ENCODE results near the gene MIGA1. TPM values are rescaled to one million over a fixed set of nuclear protein-coding genes. Genes with fewer than 3 reads are reported as not detected.

The MIGA1 gene
- total RNA-seq, 2 donors from 2014 or later = 13.3 to 14.0 TPM

GRCh38 chr1:77845951-77846350, 66.5 kb downstream of the MIGA1 start:
- no peak overlapping the region for H3K27ac Mint-ChIP-seq
- DNase-seq (ENCODE audit: low spot score) = no peak
- H3K9me3 Mint-ChIP-seq = no peaks in the 10 kb centered on the region
- ATAC-seq = no peak
- no peaks in the 10 kb centered on the region for H3K36me3 Mint-ChIP-seq
- H3K4me3 Mint-ChIP-seq = no peak overlapping the region
- H3K4me1 Mint-ChIP-seq (ENCODE audit: low read depth in 2 of 2) = no peaks in the 10 kb centered on the region
- no peaks in the 10 kb centered on the region for H3K27me3 Mint-ChIP-seq

DNA sequence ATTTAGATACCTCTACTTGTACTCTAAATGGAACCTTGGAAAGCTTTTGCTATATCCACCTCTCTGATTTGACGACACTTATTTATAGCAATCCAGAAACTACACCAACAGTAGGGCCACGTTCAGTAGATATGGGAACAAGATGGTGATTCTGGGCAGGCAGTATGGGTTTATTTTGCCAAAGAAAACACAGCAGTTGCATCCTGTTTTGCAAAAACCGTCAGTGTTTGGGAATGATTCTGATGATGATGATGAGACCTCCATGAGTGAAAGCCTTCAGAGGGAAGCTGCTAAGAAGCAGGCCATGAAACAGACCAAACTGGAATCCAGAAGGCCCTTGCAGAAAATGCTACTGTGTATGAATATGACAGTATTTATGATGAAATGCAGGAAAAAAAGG, 67.5 kb downstream of the MIGA1 start:
- H3K27ac Mint-ChIP-seq = no peak overlapping the region
- no peaks in the 10 kb centered on the region for H3K9me3 Mint-ChIP-seq
- no peaks in the 10 kb centered on the region for H3K4me1 Mint-ChIP-seq (ENCODE audit: low read depth in 2 of 2)
- DNase-seq (ENCODE audit: low spot score) (no peak), ATAC-seq (no peak)
- no peaks in the 10 kb centered on the region for H3K36me3 Mint-ChIP-seq
- H3K4me3 Mint-ChIP-seq = no peak overlapping the region
- H3K27me3 Mint-ChIP-seq = no peaks in the 10 kb centered on the region

GRCh38 chr1:77847621-77848080, 68.2 kb downstream of the MIGA1 start:
- no peak overlapping the region for H3K4me3 Mint-ChIP-seq
- H3K9me3 Mint-ChIP-seq = no peaks in the 10 kb centered on the region
- ATAC-seq (no peak), DNase-seq (ENCODE audit: low spot score) (no peak)
- H3K36me3 Mint-ChIP-seq = no peaks in the 10 kb centered on the region
- H3K27ac Mint-ChIP-seq = no peak overlapping the region
- no peaks in the 10 kb centered on the region for H3K4me1 Mint-ChIP-seq (ENCODE audit: low read depth in 2 of 2)
- H3K27me3 Mint-ChIP-seq = no peaks in the 10 kb centered on the region

- no peak for DNase-seq (ENCODE audit: low spot score)
- no peak overlapping the region for H3K27ac Mint-ChIP-seq
- peaks cover 4% of the 10 kb centered on the region for H3K9me3 Mint-ChIP-seq
- no peak for ATAC-seq
- H3K27me3 Mint-ChIP-seq = no peaks in the 10 kb centered on the region
- H3K4me1 Mint-ChIP-seq (ENCODE audit: low read depth in 2 of 2) = peaks cover 0 to 13% of the 10 kb centered on the region in 2 donors
- no peak overlapping the region for H3K4me3 Mint-ChIP-seq
- peaks cover 9% of the 10 kb centered on the region for H3K36me3 Mint-ChIP-seq
Measured at GRCh38 chr1:77850082-77850481, 70.6 kb downstream of the MIGA1 start.

GRCh38 chr1:77857552-77857951, 78.1 kb downstream of the MIGA1 start:
- DNase-seq (ENCODE audit: low spot score) (no peak), ATAC-seq (no peak)
- no peak overlapping the region for H3K27ac Mint-ChIP-seq
- peaks cover 16% of the 10 kb centered on the region for H3K9me3 Mint-ChIP-seq
- H3K36me3 Mint-ChIP-seq = peaks cover 27% of the 10 kb centered on the region
- H3K27me3 Mint-ChIP-seq = no peaks in the 10 kb centered on the region
- no peak overlapping the region for H3K4me3 Mint-ChIP-seq
- H3K4me1 Mint-ChIP-seq (ENCODE audit: low read depth in 2 of 2) = peaks cover 11 to 21% of the 10 kb centered on the region in 2 donors

GRCh38 chr1:77858725-77859124, 79.3 kb downstream of the MIGA1 start:
- no peak for ATAC-seq
- DNase-seq (ENCODE audit: low spot score) = no peak
- Mint-ChIP-seq H3K36me3 (peaks cover 27% of the 10 kb centered on the region), H3K4me3 (no peak overlapping the region), H3K9me3 (peaks cover 16% of the 10 kb centered on the region), H3K27ac (no peak overlapping the region), H3K4me1 (ENCODE audit: low read depth in 2 of 2) (peaks cover 11 to 17% of the 10 kb centered on the region in 2 donors), H3K27me3 (no peaks in the 10 kb centered on the region)

- no peak for ATAC-seq
- Mint-ChIP-seq H3K27me3 (no peaks in the 10 kb centered on the region), H3K27ac (no peak overlapping the region), H3K36me3 (peaks cover 27% of the 10 kb centered on the region), H3K4me1 (ENCODE audit: low read depth in 2 of 2) (peaks cover 11 to 13% of the 10 kb centered on the region in 2 donors), H3K9me3 (peaks cover 16% of the 10 kb centered on the region), H3K4me3 (no peak overlapping the region)
- DNase-seq (ENCODE audit: low spot score) = no peak
Measured at GRCh38 chr1:77859248-77859647, 79.8 kb downstream of the MIGA1 start.

GRCh38 chr1:77866296-77866695, 86.8 kb downstream of the MIGA1 start:
- H3K36me3 Mint-ChIP-seq = peaks cover 10% of the 10 kb centered on the region
- H3K4me3 Mint-ChIP-seq = no peak overlapping the region
- no peaks in the 10 kb centered on the region for H3K4me1 Mint-ChIP-seq (ENCODE audit: low read depth in 2 of 2)
- no peaks in the 10 kb centered on the region for H3K9me3 Mint-ChIP-seq
- ATAC-seq (no peak), DNase-seq (ENCODE audit: low spot score) (no peak)
- H3K27ac Mint-ChIP-seq = no peak overlapping the region
- no peaks in the 10 kb centered on the region for H3K27me3 Mint-ChIP-seq

DNA sequence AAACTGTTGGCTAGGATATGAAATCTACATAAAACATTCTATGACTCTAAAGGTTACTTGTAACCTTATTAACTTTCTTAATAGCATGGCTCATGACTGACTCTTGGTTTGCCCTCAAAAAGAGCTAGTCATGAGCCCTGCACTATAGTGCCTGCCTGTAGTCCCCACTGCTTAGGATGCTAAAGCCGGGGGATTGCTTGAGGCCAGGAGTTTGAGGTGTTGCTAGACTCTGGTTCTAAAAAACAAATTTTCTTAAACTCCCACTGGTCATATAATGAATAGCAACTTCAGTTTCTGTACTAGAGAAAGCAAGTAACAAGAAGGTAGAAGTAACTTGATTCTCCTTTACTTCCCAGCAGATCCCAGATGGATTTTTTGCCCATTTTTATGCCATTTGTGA, 93.2 kb downstream of the MIGA1 start:
- DNase-seq (ENCODE audit: low spot score) (no peak), ATAC-seq (no peak)
- Mint-ChIP-seq H3K4me3 (no peak overlapping the region), H3K9me3 (no peaks in the 10 kb centered on the region), H3K4me1 (ENCODE audit: low read depth in 2 of 2) (no peaks in the 10 kb centered on the region), H3K36me3 (peaks cover 6% of the 10 kb centered on the region), H3K27me3 (no peaks in the 10 kb centered on the region), H3K27ac (no peak overlapping the region)

DNA sequence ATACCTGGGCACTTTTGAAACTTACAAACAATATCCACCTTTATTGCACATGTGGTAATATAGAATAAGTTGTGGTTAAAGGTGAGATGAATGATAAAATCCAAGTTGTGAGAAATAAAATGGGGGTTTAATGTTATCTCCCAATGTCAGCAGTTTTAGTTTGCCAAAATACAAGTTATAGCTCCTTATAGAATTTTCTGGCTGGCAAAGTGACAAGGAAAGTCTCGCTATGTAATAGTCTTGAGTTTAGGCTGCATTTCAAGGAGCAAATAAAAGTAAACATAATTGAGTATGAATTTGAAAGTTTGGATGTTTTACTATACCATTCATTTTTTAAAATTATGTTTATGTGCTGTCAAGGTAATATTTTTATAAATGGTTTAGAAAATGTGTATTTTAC, 94.0 kb downstream of the MIGA1 start:
- Mint-ChIP-seq H3K4me3 (no peak overlapping the region), H3K27ac (no peak overlapping the region), H3K36me3 (peaks cover 4% of the 10 kb centered on the region), H3K27me3 (no peaks in the 10 kb centered on the region), H3K4me1 (ENCODE audit: low read depth in 2 of 2) (no peaks in the 10 kb centered on the region), H3K9me3 (no peaks in the 10 kb centered on the region)
- ATAC-seq (no peak), DNase-seq (ENCODE audit: low spot score) (no peak)

DNA sequence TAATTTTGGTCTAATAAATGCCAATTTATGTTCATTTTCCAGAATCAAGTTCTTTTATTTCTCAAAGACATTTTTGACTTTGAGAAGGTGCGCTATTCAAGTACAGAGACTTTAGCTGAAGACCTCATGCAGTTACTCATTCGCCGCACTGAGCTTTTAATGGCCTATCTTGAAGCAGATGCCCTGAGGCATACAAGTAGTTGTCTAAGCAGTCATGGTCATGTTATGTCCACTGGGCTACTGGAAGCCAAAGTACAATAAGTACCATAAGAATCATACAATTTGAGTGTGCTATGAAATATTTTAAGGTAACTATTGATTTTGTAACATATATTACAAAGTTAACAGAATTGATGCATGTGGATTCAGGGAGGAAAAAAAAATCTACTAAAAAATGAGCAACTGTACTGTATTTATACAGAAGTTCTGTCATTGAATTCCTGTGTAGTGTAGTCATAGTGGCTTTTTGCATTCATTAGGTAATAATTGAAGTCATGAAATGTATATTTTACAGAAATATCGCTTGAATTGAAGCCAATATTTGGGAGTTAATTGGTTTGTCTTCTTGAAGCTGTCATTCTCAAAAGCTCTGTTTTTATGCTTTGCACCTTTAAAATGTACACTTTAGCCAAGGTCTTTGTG, 95.5 kb downstream of the MIGA1 start:
- no peak overlapping the region for H3K27ac Mint-ChIP-seq
- H3K4me1 Mint-ChIP-seq (ENCODE audit: low read depth in 2 of 2) = no peaks in the 10 kb centered on the region
- no peaks in the 10 kb centered on the region for H3K9me3 Mint-ChIP-seq
- DNase-seq (ENCODE audit: low spot score) (no peak), ATAC-seq (no peak)
- H3K4me3 Mint-ChIP-seq = no peak overlapping the region
- no peaks in the 10 kb centered on the region for H3K36me3 Mint-ChIP-seq
- H3K27me3 Mint-ChIP-seq = no peaks in the 10 kb centered on the region

GRCh38 chr1:77876884-77877283, 97.4 kb downstream of the MIGA1 start:
- no peaks in the 10 kb centered on the region for H3K9me3 Mint-ChIP-seq
- H3K4me1 Mint-ChIP-seq (ENCODE audit: low read depth in 2 of 2) = no peaks in the 10 kb centered on the region
- H3K27me3 Mint-ChIP-seq = no peaks in the 10 kb centered on the region
- H3K27ac Mint-ChIP-seq = no peak overlapping the region
- no peak overlapping the region for H3K4me3 Mint-ChIP-seq
- ATAC-seq = no peak
- no peaks in the 10 kb centered on the region for H3K36me3 Mint-ChIP-seq
- no peak for DNase-seq (ENCODE audit: low spot score)

DNA sequence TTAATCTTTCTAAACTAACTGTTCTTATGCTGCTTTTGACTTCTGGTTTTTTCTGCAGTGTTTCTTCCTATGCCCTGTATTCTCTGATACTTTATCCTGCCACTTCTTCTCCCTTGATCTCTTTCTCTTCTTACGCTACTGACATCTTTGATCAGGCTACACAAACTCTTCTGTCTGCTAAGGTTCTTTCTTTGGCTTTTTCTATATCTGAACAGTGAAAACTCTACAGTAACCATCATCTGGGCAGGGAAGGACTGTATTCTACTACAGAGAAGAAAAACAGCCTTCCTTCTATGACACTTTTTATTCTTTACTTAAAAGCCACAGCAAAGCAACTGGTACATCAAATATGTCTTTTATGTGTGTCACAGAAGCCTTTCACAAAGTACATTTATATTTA, 101.6 kb downstream of the MIGA1 start:
- Mint-ChIP-seq H3K36me3 (no peaks in the 10 kb centered on the region), H3K27me3 (no peaks in the 10 kb centered on the region), H3K27ac (no peak overlapping the region), H3K4me3 (no peak overlapping the region), H3K9me3 (no peaks in the 10 kb centered on the region), H3K4me1 (ENCODE audit: low read depth in 2 of 2) (no peaks in the 10 kb centered on the region)
- DNase-seq (ENCODE audit: low spot score) (no peak), ATAC-seq (no peak)

DNA sequence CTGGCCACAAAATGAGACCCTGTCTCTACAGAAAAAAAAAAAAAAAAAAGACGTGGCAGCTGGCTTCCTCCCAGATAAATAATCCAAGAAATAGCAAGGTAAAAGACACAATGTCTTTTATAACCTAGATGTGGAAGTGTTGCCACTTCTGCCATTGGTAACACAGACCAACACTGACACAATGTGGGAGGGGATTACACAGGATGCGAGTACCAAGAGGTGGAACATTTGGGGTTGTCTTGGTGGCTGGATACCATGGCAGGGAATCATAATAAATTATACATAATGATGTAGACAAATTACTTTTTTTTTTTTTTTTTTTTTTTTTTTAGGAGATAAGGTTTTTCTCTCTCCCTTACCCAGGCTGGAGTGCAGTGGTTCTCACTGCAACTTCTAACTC, 103.0 kb downstream of the MIGA1 start:
- peaks cover 3 to 7% of the 10 kb centered on the region in 2 donors for H3K27me3 Mint-ChIP-seq
- no peaks in the 10 kb centered on the region for H3K9me3 Mint-ChIP-seq
- H3K27ac Mint-ChIP-seq = no peak overlapping the region
- H3K36me3 Mint-ChIP-seq = no peaks in the 10 kb centered on the region
- no peaks in the 10 kb centered on the region for H3K4me1 Mint-ChIP-seq (ENCODE audit: low read depth in 2 of 2)
- no peak for ATAC-seq
- no peak overlapping the region for H3K4me3 Mint-ChIP-seq
- no peak for DNase-seq (ENCODE audit: low spot score)
